DND-41 (cell line): ENCODE data around the gene MIOX.

Source experiments
- ATAC-seq: fragments of 200-7000 bp; cut with Tn5 transposase; 3 replicates; pipeline ENCODE4 v1.9.1; 2021; ENCODE audit warnings: low read depth; ENCODE audit not compliant: insufficient read depth
- DNase-seq: peaks from one replicate; pipeline ENCODE4 v3.0.0-alpha.2; 2020
- H2AFZ ChIP-seq: 2 replicates; pipeline ENCODE4 v1.6.0; 2012; ENCODE audit warnings: low read depth, low read length
- H3K27ac ChIP-seq: 2 replicates; pipeline ENCODE4 v1.5.1; 2012; ENCODE audit warnings: low read length, inconsistent platforms
- H3K27me3 ChIP-seq: fragments of 200-600 bp; sonication (generic); 2 replicates; pipeline ENCODE4 v1.6.0; 2012; ENCODE audit warnings: low read length, mild to moderate bottlenecking, inconsistent platforms; ENCODE audit not compliant: insufficient read depth, poor library complexity
- H3K36me3 ChIP-seq: 2 replicates; pipeline ENCODE4 v1.5.1; 2012; ENCODE audit warnings: low read length, inconsistent platforms; ENCODE audit not compliant: insufficient read depth
- H3K4me1 ChIP-seq: 2 replicates; pipeline ENCODE4 v1.5.1; 2012; ENCODE audit warnings: mild to moderate bottlenecking, low read length; ENCODE audit not compliant: insufficient read depth
- H3K4me2 ChIP-seq: 2 replicates; pipeline ENCODE4 v1.6.0; 2012; ENCODE audit warnings: mild to moderate bottlenecking, moderate library complexity, low read length, inconsistent platforms; ENCODE audit not compliant: insufficient read depth
- H3K4me3 ChIP-seq, 2 experiments: fragments of 200-600 bp in 1 of 2; shearing (Covaris generic) in 1 of 2; 2 replicates each; pipeline ENCODE4 v1.5.1; 2012 to 2016; ENCODE audit warnings: inconsistent platforms in 2 of 2, low read length in 2 of 2, mild to moderate bottlenecking in 2 of 2, low read depth in 1 of 2, moderate library complexity in 1 of 2
- H3K79me2 ChIP-seq: 2 replicates; pipeline ENCODE4 v1.6.0; 2012; ENCODE audit warnings: low read length, inconsistent platforms; ENCODE audit not compliant: insufficient read depth
- H3K9ac ChIP-seq: 2 replicates; pipeline ENCODE4 v1.6.0; 2012; ENCODE audit warnings: low read depth, mild to moderate bottlenecking, inconsistent platforms, low read length, moderate library complexity
- H3K9me3 ChIP-seq: 2 replicates; pipeline ENCODE4 v1.5.1; 2012; ENCODE audit warnings: low read length, moderate library complexity, mild to moderate bottlenecking, inconsistent platforms; ENCODE audit not compliant: insufficient read depth, severe bottlenecking
- H4K20me1 ChIP-seq: 2 replicates; pipeline ENCODE4 v1.6.0; 2012; ENCODE audit warnings: low read length; ENCODE audit not compliant: insufficient read depth
- CTCF ChIP-seq: IDR thresholded peaks from 2 replicates; pipeline ENCODE4 v1.5.1; 2012; ENCODE audit warnings: borderline replicate concordance, low read length, moderate library complexity, mild to moderate bottlenecking; ENCODE audit not compliant: poor library complexity, severe bottlenecking; ENCODE audit errors: extremely low read depth
- EZH2 ChIP-seq: IDR thresholded peaks from 3 replicates; pipeline ENCODE4 v1.6.1; 2012; ENCODE audit warnings: borderline replicate concordance, low read depth, mild to moderate bottlenecking, moderate library complexity, low read length, inconsistent platforms; ENCODE audit not compliant: severe bottlenecking

The MIOX gene

DNA sequence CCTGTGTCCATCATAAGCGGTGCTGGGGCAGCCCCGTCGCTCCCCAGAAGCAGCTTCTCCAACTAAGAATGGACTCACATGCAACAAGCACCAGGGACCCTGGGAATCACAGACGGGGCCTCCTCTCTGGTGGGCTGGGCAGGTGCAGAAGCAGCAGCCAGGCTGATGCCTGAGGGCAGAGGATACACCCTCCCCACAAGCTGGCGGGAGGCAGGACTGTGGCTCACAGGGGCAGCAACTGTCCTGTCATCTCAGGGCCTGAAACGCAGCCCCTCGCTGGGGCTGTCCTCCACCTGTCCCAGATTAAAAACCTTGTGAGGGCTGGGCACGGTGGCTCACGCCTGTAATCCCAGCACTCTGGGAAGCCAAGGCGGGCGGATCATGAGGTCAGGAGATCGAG is 8.7 kb upstream of the MIOX start:
- DNase-seq (no peak), ATAC-seq (no peak)
- Histone ChIP-seq H3K4me3 (no peak overlapping the region), H2AFZ (no peak overlapping the region), H3K27me3 (no peaks in the 10 kb centered on the region), H4K20me1 (peaks cover 14% of the 10 kb centered on the region), H3K9ac (no peak overlapping the region), H3K36me3 (peaks cover 13% of the 10 kb centered on the region), H3K4me1 (peaks cover 26% of the 10 kb centered on the region), H3K9me3 (no peaks in the 10 kb centered on the region), H3K4me2 (no peak overlapping the region), H3K27ac (no peak overlapping the region), H3K79me2 (peaks cover 22% of the 10 kb centered on the region)
- no peak for TF ChIP-seq CTCF
- TF ChIP-seq EZH2: no peak

DNA sequence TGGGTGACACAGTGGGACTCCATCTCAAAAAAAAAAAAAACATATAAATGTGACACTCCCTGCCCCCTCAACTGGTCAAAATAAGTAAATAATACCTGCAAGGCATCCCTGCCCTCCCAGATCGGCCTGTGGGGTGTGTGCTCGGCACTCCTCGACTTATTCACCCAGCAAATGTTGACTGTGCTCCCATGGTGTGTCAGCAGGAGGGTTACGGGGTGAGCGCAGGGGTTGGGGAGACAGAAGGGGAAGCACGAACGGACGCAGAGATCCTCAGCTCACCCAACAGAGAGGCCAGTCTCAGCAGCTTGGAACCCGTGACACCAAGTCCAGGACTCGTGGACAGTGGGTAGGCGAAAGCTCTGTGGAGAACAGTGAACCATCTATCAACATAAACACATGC is 6.9 kb upstream of the MIOX start:
- Histone ChIP-seq H2AFZ (no peak overlapping the region), H3K36me3 (no peaks in the 10 kb centered on the region), H3K9ac (no peak overlapping the region), H3K4me1 (peaks cover 15% of the 10 kb centered on the region), H3K27me3 (no peaks in the 10 kb centered on the region), H3K4me3 (no peak overlapping the region), H3K4me2 (no peak overlapping the region), H3K9me3 (no peaks in the 10 kb centered on the region), H4K20me1 (no peaks in the 10 kb centered on the region), H3K79me2 (peaks cover 4% of the 10 kb centered on the region), H3K27ac (no peak overlapping the region)
- DNase-seq: no peak
- TF ChIP-seq CTCF: no peak
- TF ChIP-seq EZH2: no peak
- ATAC-seq: no peak

- H3K79me2 ChIP-seq: no peaks in the 10 kb centered on the region
- DNase-seq: no peak
- TF ChIP-seq CTCF: no peak
- TF ChIP-seq EZH2: no peak
- no peak overlapping the region for H3K4me2 ChIP-seq
- H2AFZ ChIP-seq: no peak overlapping the region
- no peak overlapping the region for H3K4me3 ChIP-seq
- no peaks in the 10 kb centered on the region for H3K9me3 ChIP-seq
- H4K20me1 ChIP-seq: no peaks in the 10 kb centered on the region
- H3K4me1 ChIP-seq: peaks cover 5% of the 10 kb centered on the region
- no peaks in the 10 kb centered on the region for H3K36me3 ChIP-seq
- ATAC-seq: no peak
- no peak overlapping the region for H3K27ac ChIP-seq
- H3K9ac ChIP-seq: no peak overlapping the region
- H3K27me3 ChIP-seq: no peaks in the 10 kb centered on the region
Measured at GRCh38 chr22:50481045-50481439, 5.6 kb upstream of the MIOX start.
